HG03460 (cell line): Measurements from ENCODE around the gene MGME1.

Experiments
- ATAC-seq: cut with Tn5 transposase; IDR thresholded peaks from one replicate; pipeline ENCODE4 v1.9.1; 2021; ENCODE audit not compliant: unreplicated experiment

The MGME1 gene

GRCh38 chr20:17992224-17992637 lies 23.4 kb downstream of the MGME1 start:
- ATAC-seq, result no peak

GRCh38 chr20:17992847-17993513 lies 24.2 kb downstream of the MGME1 start:
- ATAC-seq, result no peak

GRCh38 chr20:17993546-17993945 lies 24.7 kb downstream of the MGME1 start:
- ATAC-seq, result no peak

- no peak for ATAC-seq
Measured at GRCh38 chr20:17995967-17996819, 27.4 kb downstream of the MGME1 start.

- ATAC-seq, result no peak
Measured at GRCh38 chr20:17998446-17998845, 29.6 kb downstream of the MGME1 start.

GRCh38 chr20:17999566-17999965 lies 30.7 kb downstream of the MGME1 start:
- ATAC-seq, result no peak

- ATAC-seq, result no peak
Measured at GRCh38 chr20:18001131-18001921, 32.5 kb downstream of the MGME1 start.

GRCh38 chr20:18003897-18004296 lies 35.1 kb downstream of the MGME1 start:
- no peak for ATAC-seq

- no peak for ATAC-seq
Measured at GRCh38 chr20:18004384-18005031, 35.7 kb downstream of the MGME1 start.

- ATAC-seq, result peak; percentile 96
Measured at GRCh38 chr20:18005170-18005989, 36.6 kb downstream of the MGME1 start.

- no peak for ATAC-seq
Measured at GRCh38 chr20:18005990-18006364, 37.2 kb downstream of the MGME1 start.

- ATAC-seq, result no peak
Measured at GRCh38 chr20:18006684-18007083, 37.9 kb downstream of the MGME1 start.

GRCh38 chr20:18007534-18008292 lies 38.9 kb downstream of the MGME1 start:
- ATAC-seq, result no peak

GRCh38 chr20:18009116-18009515 lies 40.3 kb downstream of the MGME1 start:
- ATAC-seq, result no peak

- no peak for ATAC-seq
Measured at GRCh38 chr20:18011482-18011881, 42.7 kb downstream of the MGME1 start.

- no peak for ATAC-seq
Measured at GRCh38 chr20:18011951-18012645, 43.3 kb downstream of the MGME1 start.

- ATAC-seq, result no peak
Measured at GRCh38 chr20:18012901-18013300, 44.1 kb downstream of the MGME1 start.

- ATAC-seq, result no peak
Measured at GRCh38 chr20:18014411-18014810, 45.6 kb downstream of the MGME1 start.

GRCh38 chr20:18016772-18017171 lies 48.0 kb downstream of the MGME1 start:
- ATAC-seq, result no peak
